Measurements from ENCODE around the gene KDM4B. TPM values are rescaled to one million over a fixed set of nuclear protein-coding genes. Genes with fewer than 3 reads are reported as not detected.
A peak's percentile ranks its signal among the peaks of the same experiment; 100 is the strongest.

Gene KDM4B
- total and polyA plus RNA-seq, 9 of the 15 experiments (the other 6 are each of a cell fraction or from before 2014, with no cell fraction given), result 0.21 to 29.9 (median 7.3) TPM

GRCh38 chr19:5091018-5091683 lies 122.2 kb downstream of the KDM4B start (continued):
- TF ChIP-seq PTRF (tag; IDR thresholded peaks at IDR 0.05) (no peak), SIN3B (IDR thresholded peaks at IDR 0.05; ENCODE audit: low read depth) (no peak), ZNF717 (CRISPR knock-in tag; IDR thresholded peaks at IDR 0.05) (no peak), HDAC1 (IDR thresholded peaks at IDR 0.05) (peak in 1 of 2 experiments; percentile 73; a peak in 2 of 4 replicates), WHSC1 (IDR thresholded peaks at IDR 0.05; ENCODE audit: low read length) (no peak), ZKSCAN8 (CRISPR knock-in tag; IDR thresholded peaks at IDR 0.05) (peak; percentile 86; the same call in 1 of the 2 replicates), PHF20 (IDR thresholded peaks at IDR 0.05; ENCODE audit: partially characterized antibody) (no peak), XRCC4 (IDR thresholded peaks at IDR 0.05; ENCODE audit: extremely low read depth, insufficient read depth, insufficient read length) (no peak), FOSL1 (tag; conservative IDR thresholded peaks at IDR 0.05) (peak; percentile 31; the same call in 1 of the 2 replicates), ZFP30 (CRISPR knock-in tag; IDR thresholded peaks at IDR 0.05; ENCODE audit: borderline replicate concordance) (no peak), ZNF583 (CRISPR knock-in tag; IDR thresholded peaks at IDR 0.05) (no peak; the same call in none of the 2 replicates), MTA2 (IDR thresholded peaks at IDR 0.05; ENCODE audit: low read depth) (peak; percentile 71), THAP12 (CRISPR knock-in tag; IDR thresholded peaks at IDR 0.05) (peak; percentile 17; the same call in 1 of the 2 replicates), SPI1 (IDR thresholded peaks at IDR 0.05; ENCODE audit: borderline replicate concordance, low read depth, low read length) (no peak), ZNF696 (CRISPR knock-in tag; conservative IDR thresholded peaks at IDR 0.05) (no peak), RBFOX2 (IDR thresholded peaks at IDR 0.05; ENCODE audit: low read depth, low read length) (peak; percentile 89), IFI16 (CRISPR knock-in tag; IDR thresholded peaks at IDR 0.05) (no peak), MAZ (CRISPR knock-in tag; conservative IDR thresholded peaks at IDR 0.05 in 1 of 2, IDR thresholded peaks at IDR 0.05 in 1 of 2) (0 out of 4 replicates have a peak, but pooled peaks of 1 of the 2 experiments have one; percentile 26), KAT7 (CRISPR knock-in tag; IDR thresholded peaks at IDR 0.05; ENCODE audit: borderline replicate concordance) (peak; percentile 21; the same call in 1 of the 2 replicates), PRPF4 (IDR thresholded peaks at IDR 0.05; ENCODE audit: insufficient read depth, low read depth, low read length, poor library complexity, severe bottlenecking) (no peak), C11orf30 (IDR thresholded peaks at IDR 0.05; ENCODE audit: low read depth) (no peak), ZNF551 (CRISPR knock-in tag; IDR thresholded peaks at IDR 0.05) (no peak), DMBX1 (CRISPR knock-in tag; IDR thresholded peaks at IDR 0.05; ENCODE audit: borderline replicate concordance) (peak; percentile 86), STAT5B (CRISPR knock-in tag; IDR thresholded peaks at IDR 0.05) (no peak), TBP (optimal IDR thresholded peaks at IDR 0.05; ENCODE audit: low read depth, low read length) (peak; percentile 63), ZNF707 (CRISPR knock-in tag; conservative IDR thresholded peaks at IDR 0.05) (no peak), POLR2B (IDR thresholded peaks at IDR 0.05; ENCODE audit: low read depth, partially characterized antibody) (no peak), BACH1 (tag; IDR thresholded peaks at IDR 0.05) (no peak), ZNF75A (CRISPR knock-in tag; IDR thresholded peaks at IDR 0.05) (no peak), PCBP2 (IDR thresholded peaks at IDR 0.05; ENCODE audit: low read depth, low read length, poor library complexity, severe bottlenecking) (no peak)
